HL-60/S4 treated with retinoic acid at 250 ng/mL for 4 days and 3 days (cell line): ENCODE results near the gene RPTOR.
"Not testable (repeated sequence)": the region's sequence is repeated elsewhere in the genome, so short reads cannot be mapped to it uniquely, and the experiment has no call there.

Source experiments
- in situ Hi-C: fragments of 300-500 bp; cut with MboI; formaldehyde crosslinking; loops from 2 replicates; pipeline ENCODE4 v1.7.0; 2022; ENCODE audit warnings: low sequenced_read_pairs

Gene RPTOR

DNA sequence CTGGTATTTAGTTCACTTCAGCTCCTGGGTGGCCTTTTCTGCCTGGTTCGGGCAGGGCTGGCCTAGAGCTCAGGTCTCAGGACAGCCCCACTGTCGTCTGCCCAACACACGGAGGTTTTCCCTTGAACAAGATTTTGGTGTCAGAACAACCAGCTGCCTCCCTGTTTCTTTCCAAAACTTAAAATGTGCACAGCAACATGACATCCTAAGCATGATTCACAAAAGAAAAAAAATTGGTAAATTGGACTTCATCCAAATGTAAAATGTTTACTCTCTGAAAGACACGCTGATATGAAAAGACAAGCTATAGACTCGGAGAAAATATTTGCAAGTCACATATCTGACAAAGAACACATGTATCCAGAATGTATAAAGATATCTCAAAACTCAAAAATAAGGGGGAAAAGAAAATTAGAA, 249.2 kb downstream of the RPTOR start:
- in situ Hi-C loops: no loop called here

- in situ Hi-C loops: no loop called here
These were observed 249.8 kb downstream of the RPTOR start for GRCh38 chr17:80794281-80795089.

DNA sequence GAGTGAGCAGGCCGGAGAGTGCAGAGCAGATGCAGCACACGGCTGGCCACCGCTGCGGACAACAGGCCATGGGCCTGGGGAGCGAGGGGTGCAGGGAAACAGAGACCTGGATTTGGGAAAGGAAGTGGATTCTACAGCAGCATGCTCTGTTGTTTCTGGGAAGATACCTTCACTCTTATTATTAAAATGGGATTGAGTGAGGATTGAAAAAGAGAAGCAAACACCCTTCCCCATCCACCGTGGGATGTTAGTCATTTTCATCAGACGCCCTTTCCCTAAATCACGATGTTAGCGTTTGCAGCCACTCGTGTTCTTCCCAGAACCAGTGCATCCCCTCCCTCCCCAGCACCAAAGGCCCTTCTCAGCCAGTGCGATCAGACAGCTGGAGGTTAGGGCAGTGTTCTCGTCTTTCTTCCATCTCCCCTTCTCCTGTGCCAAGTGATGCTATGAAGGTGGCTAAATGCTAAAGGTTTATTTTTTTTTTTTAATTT, 250.5 kb downstream of the RPTOR start:
- in situ Hi-C loops: no loop called here

DNA sequence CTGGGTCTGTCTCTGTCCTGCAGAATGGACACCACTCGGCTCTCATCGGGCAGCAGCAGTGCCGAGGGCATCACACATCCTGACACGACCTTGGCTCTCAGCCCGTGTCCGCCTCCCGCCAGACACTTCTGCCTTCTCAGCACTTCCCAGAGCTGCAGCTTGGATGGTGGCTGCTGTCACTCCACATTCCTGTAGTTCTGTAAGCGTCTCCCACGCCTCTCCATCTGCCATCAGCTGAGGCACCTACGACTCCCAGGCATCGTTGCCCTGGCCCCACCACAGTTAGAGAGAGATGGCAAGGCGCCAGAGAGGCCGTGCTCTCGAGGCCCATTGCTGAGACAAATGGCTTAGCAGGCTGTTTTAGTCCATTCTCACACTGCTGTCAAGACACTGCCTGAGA, 251.1 kb downstream of the RPTOR start:
- in situ Hi-C loops: no loop called here

- in situ Hi-C loops: no loop called here
These were observed 251.8 kb downstream of the RPTOR start for GRCh38 chr17:80796430-80796861.

- in situ Hi-C loops: not testable (repeated sequence)
These were observed 252.6 kb downstream of the RPTOR start for GRCh38 chr17:80797222-80797621.

- in situ Hi-C loops: no loop called here
These were observed 253.3 kb downstream of the RPTOR start for GRCh38 chr17:80797741-80798594.

GRCh38 chr17:80798595-80799537, 254.2 kb downstream of the RPTOR start:
- in situ Hi-C loops: no loop called here

GRCh38 chr17:80799538-80800480, 255.2 kb downstream of the RPTOR start:
- in situ Hi-C loops: no loop called here

- in situ Hi-C loops: no loop called here
These were observed 256.1 kb downstream of the RPTOR start for GRCh38 chr17:80800481-80801391.

- in situ Hi-C loops: no loop called here
These were observed 258.2 kb downstream of the RPTOR start for GRCh38 chr17:80802626-80803450.

DNA sequence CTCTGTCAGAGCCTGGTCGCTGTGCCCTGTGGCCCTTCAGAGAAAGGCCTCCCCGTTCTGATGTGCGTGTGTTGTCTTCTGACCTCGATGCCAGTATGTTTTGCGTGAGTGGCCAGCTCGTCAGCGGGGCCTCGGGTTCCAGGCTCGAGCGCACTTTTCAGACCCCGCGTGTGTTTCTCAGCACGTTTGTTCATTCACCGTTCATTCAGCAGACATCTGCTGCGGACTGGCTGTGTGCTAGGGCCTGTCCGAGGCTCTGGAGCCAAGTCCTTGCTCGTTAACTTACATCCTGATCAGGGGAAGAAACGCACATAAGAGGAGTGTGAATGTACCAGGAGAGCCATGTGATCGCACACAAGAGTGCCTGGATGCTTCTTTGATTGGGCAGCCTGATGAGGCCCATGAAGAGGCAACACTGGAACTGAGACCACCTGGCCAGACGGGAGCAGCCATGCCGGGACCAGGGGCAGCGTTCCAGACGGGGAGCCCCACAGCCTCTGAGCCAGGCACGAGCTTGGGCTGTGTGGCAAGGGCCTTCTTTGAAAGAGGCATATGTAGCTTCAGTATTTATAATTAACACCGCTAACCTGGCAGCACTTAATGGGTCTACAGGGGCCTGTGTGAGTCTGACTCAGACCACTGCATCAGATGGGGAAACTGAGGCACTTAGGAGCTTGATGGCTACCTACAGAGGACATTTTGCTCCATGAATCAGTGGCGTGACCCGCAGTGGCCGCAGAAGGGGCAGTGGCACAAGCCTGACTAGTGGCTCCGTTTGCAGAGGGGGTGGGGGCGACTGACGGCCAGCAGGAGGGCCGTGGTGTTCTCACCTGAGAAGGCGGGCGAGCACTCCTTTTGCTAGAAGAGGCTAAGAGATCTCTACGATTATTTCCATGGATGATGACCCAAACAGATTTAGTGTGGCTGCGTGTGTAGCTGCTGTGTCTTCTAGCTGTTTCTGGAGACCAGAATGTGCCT, 259.1 kb downstream of the RPTOR start:
- in situ Hi-C loops: no loop called here

DNA sequence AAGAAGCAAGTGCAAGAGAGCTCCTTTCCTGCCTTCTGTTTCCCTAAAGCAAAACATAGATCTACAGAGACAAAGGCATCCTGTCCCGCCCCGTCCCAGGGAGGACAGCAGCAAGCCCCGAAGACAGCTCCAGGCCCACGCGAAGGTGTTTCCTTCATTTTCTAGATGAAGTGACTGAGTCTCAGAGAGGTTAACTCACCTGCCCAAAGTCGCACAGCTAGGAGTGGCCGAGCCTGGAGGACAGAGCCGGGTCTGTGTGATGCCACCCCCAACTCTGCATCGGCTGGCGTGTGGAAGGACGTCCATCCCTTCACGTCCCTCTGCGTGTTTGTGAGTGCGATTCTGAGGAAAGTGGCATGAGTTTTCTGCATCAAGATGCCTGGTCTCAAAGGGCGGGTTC, 259.8 kb downstream of the RPTOR start:
- in situ Hi-C loops: no loop called here

DNA sequence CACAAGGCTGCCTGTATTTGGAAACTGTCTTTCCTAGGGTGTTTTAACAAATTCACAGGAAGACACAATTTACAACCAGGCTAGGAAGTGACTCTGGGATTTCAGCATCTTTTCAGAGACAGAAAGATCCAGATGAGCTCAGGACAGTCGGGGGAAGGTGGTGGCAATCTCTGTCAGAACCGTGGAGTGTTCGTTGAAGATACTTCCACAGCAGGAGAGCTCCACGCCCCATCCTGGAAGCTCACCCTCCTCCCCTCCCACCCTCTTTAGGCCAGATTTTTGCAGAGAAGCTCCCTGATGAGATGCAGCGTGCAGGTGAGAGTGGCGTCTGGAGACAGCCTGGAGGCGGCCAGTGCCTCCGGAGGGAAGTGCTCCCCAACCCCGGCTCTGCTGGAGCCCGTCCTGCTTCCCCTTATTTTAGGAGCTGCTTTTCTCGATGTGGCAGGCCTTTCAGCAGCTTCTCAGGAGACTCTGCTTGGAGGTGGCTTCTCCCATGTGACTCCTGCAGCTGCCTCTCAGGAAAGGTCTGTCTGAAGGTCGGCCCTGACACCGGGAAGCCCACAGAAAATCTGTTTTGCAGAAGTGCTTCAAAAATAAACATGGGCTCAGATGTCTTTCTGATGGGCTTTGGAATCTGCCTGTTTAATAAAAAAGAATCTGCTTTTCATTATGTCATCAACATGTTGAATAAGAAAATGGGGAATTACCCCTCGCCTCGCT, 260.6 kb downstream of the RPTOR start:
- in situ Hi-C loops: no loop called here

- in situ Hi-C loops: no loop called here
These were observed 262.4 kb downstream of the RPTOR start for GRCh38 chr17:80807014-80807413.

DNA sequence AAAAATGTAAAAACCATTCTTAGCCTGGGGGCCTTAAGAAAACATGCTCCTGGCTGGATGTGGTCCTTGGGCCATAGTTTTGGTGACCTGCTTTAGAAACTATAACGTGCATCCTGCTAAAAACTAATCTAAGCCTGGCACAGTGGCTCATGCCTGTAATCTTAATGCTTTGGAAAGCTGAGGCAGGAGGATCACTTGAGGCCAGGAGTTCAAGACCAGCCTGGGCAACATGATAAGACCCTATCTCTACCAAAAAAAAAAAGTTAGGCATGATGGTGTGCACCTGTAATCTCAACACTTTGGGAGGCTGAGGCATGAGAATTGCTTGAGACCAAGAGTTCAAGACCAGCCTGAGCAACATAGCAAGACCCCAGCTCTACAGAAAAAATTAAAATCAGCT, 263.2 kb downstream of the RPTOR start:
- in situ Hi-C loops: no loop called here
